HG02970 (cell line): Measurements from ENCODE around the gene MLC1.
"Not testable (repeated sequence)": the region's sequence is repeated elsewhere in the genome, so short reads cannot be mapped to it uniquely, and the experiment has no call there.

Experiments
- ATAC-seq: cut with Tn5 transposase; IDR thresholded peaks from one replicate; pipeline ENCODE4 v1.9.1; 2021; ENCODE audit warnings: mild to moderate bottlenecking, moderate library complexity, moderate number of reproducible peaks; ENCODE audit not compliant: unreplicated experiment, low FRiP score

MLC1 gene

DNA sequence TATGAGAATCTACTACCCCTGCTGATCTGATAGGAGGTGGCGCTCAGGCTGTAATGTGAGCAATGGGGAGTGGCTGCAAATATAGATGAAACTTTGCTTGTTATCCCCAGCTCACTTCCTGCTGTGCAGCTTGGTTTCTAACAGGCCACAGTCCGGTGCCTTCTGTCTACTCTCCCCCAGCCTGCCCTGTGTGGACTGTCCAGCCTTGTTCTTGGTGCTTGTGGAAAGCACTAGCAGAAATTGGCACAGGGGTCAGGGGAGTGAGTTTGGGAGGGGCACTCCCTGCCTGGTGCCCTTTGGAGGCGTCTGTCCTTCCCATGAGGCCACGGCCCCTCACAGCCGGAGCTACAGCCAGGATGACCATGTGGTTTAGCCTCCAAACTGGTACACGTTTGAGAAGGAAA is 18.9 kb upstream of the MLC1 start:
- ATAC-seq = no peak

DNA sequence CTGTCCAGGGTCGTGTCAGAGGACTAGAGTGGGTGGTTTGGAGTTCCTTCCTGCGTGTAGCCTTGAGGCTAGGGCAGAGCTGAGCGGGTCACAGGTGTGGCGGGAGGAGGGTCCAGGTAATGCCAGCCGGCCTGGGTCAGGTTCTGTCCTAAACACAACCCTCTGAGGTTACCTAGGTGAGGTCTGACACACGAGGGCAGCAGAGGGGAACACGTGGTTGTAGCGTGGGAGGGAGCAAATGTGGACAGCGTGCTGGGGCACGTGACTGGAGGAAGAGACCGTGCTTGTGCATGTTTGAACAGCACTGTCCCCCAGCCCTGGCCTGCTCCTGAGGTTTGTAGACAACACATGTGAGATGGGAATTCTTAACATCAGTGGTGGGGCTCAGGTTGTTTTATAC is 17.7 kb upstream of the MLC1 start:
- no peak for ATAC-seq

- ATAC-seq = no peak
These were observed 16.8 kb upstream of the MLC1 start for GRCh38 chr22:50101870-50102565.

DNA sequence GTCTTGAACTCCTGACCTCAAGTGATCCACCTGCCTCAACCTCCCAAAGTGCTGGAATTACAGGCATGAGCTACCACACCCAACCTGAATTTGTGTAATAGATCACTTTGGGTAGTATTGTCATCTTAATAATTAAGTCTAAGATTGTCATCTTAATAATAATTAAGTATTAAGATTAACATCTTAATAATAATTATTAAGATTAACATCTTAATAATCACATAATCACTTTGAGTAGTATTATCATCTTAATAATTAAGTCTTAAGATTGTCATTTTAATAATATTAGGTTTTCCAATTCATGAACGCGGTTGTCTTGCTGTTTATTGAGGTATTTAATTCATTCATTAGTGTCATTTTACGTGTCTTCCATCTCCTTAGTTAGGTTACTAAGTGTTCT is 12.8 kb upstream of the MLC1 start:
- no peak for ATAC-seq

DNA sequence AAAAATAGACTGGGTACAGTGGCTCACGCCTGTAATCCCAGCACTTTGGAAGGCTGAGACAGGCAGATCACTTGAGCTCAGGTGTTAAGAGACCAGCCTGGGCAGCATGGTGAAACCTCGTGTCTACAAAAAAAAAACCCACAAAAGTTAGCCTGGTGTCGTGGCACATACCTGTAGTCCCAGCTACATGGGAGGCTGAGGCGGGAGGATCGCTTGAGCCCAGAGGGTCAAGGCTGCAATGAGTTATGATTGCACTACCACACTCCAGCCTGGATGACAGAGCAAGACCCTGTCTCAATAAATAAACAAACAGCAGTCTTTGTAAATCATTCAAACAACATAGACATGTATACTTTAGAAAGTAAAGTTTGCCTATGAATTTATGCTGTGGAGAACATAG is 7.1 kb upstream of the MLC1 start:
- ATAC-seq = no peak

DNA sequence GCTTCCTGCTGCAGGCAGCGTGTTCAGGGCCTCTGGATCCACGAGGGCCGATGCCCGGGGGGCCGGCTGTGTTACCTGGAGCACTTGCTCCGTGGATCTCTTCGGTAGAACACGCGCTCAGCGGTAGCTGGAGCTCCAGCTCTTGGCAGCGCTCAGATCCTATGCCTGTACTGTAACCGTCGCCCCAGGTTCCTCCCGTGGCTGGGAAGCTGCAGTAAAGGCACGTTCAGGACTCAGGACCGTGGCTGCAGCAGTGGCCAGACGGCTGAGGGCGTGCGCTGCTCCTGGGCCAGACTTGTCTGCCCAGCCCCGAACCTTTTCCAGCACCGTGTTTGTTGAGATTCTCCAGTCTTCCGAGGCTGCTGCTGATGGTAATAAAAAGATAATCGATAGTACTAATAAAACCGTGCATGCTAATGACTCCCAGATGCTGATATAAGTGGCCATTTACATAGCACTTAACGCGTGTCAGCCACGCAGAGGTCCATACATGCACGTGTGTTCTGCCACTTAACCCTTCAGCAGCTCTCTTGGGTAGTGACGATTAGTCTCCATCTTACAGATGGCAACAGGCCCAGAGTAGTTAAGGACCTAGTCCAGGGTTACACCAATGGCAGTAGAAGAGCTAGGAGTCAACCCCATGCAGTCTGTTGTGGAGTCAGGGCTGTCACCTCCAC is 6.0 kb upstream of the MLC1 start:
- ATAC-seq = no peak

DNA sequence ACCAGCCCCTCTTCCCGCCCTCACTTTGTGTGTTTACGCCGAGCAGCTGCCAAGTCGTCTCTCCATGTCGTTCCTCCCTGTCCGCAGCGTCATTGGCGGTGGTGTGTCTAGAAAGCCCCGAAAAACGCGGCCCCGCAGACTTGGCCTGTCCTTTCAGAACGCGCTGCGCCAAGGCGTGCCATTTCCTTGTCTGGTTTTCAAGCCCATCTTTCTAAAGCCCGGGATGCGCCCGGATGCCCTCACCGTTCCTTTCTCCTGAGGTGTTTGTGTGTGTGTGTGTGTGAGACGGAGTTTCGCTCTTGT is 5.1 kb upstream of the MLC1 start:
- ATAC-seq = no peak

DNA sequence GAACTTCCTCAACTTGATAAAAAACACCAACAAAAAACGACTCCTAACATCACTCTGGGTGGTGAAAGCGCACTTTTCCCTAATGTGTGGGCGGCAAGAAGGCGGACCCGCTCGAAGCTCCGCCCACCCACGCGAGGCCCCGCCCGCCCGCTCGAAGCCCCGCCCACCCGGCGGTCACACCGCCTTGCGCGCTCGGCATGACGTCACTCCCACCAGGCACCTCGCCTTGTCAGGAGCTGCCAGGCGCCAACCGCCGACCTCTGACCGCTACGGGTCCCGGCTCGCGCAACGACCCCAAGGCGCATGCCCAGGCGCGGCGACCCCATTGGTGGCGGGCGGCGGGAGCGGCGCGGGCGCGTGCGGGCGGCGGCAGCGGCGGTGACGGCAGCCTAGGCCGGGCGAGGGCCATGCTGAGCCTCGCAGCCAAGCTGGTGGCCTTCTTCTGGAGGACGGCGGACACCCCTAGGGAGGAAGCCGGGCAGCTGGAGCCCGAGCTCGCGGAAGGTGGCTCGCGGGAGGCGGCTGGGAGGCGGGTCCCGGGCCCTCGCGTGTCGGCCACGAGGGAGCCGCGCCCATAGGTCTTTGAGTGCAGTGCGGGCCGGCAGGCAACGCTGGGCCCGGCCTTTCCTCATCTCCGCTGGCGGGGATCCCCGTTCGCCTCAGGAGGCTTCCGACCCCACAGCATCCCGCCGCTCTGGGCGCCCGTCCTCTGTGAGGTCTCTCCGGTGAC is 4.6 kb upstream of the MLC1 start, which contains the start of gene MOV10L1:
TSS of gene MOV10L1 (plus strand) at position 325 of the 730 bp plus-strand sequence. CDS start at position 408, 83 bp downstream.
- no peak for ATAC-seq

DNA sequence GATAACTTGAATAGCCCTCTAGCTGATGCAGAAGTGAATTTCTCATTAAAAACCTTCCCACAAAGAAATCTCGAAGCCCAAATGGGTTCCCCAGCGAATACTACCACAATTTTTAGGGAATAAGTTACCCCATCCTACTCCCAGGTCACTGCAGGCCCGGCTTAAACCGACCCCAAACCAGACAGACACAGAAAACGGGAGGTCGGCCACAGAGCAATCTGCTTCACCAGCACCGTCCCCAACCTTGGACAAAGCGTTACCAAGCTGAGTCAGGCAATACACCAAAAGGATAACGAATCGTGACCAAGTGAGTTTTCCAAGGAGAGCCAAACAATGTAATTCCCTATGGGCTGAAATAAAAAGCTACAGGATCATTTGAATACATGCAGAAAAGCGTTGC is 4.0 kb upstream of the MLC1 start:
- no peak for ATAC-seq

DNA sequence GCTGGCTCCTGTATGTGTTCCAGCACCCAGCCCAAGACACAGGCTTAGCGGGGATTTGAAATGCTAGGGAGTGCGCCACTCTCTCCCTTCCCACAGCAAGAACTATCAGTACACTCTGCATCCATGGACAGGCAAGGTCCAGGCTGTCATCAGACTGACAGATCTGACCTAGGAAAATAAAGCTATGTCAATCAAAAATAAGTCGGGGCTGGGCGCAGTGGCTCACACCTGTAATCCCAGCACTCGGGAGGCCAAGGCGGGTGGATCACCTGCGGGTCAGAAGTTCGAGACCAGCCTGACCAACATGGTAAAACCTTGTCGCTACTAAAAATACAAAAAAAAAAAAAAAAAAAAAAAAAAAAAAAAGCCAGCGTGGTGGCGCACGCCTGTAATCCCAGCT is 2.9 kb upstream of the MLC1 start:
- ATAC-seq = no peak

DNA sequence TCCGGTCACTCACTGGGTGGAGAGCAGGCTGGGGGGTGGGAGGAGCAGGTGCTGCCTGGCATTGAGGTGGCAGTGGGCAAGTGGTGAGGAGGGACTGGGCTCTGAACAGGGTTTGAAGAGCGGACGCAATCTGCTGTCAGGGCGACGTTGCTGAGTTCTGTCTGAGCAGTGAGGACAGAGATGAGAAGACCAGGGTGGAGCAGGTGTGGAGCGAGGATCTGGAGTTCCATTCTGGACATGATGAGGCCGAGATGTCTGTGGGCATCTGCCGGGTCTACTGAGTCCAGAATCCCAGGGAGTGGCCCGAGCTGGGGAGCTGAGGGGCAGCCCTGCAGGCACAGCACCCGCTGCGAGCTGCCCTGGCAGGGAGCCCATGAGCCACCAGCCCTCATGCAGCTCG is 2.4 kb upstream of the MLC1 start:
- ATAC-seq = no peak

DNA sequence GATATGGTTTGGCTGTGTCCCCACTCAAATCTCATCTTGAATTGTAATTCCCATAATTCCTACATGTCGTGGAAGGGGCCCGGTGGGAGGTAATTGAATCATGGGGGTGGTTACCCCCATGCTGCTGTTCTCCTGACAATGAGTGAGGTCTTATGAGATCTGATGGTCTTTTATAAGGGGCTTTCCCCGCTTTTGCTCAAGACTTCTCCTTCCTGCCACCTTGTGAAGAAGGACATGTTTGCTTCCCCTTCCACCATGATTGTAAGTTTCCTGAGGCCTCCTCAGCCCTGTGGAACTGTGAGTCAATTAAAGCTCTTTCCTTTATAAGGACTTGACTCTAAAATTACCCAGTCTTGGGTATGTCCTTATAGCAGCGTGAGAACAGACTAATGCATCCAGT is 1.7 kb upstream of the MLC1 start:
- ATAC-seq = not testable (repeated sequence)

DNA sequence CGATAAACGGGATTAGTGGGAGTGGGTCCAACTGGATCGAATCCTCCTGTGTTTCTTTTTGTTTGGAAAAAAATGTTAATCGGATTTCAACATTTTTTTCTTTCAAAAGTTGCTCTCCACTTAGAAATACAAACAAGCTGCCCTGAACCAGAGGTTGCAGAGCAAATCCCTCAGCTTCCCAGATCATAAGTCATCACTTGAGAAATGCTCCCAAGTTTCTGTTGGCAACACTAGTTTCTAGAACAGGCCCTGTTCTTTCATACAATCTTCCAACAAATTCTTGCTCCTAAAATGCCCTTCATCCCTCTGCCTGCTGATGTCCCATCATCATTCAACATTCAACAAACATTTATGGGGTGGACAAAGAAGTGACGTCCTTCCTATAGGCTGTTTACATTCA is 1.3 kb upstream of the MLC1 start:
- no peak for ATAC-seq

GRCh38 chr22:50084614-50085021 is 608 bp downstream of the MLC1 start:
- no peak for ATAC-seq

DNA sequence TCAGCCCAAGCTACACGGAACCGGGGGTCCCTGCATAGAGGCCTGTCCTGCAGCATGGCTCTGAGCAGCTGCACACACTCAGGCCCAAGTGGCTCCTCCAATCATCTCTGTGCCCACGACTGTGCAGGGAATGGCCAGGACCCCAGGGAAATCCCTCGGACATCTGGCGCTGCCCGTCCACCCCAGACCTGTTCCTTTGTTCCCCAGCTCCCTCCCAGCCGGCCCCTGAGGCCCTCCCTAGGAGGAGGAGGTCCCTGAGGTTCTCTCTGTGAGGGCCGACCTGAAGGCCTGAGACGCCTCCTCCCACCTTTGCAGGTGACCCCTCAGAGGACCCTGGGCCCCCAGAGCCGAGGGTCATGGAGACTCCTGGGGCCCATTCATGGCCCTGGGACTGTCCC is 1.1 kb downstream of the MLC1 start:
- no peak for ATAC-seq

- no peak for ATAC-seq
These were observed 1.7 kb downstream of the MLC1 start for GRCh38 chr22:50083462-50084079.

DNA sequence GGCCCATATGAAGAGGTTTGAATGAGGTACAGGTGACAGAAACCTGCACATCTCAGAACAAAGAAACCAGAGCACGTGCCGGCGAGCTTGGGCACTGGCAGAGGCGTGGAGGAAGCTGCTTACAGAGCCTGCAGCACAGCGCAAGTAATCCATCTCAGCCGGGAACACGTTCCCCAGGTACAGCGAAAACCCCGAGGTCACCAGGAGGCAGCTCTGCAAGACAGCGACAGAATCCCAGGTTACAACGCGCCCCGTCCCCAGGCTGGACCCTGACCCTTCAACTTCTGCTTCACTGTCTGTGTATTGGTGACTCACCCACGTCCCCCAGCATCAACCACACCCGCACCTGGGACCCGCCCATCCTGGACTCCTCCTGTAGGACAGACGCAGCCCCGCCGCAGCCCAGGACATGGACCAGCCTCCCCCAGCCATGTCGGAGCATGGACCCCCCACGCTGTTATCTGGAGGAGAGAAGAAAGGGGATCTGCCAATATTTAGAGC is 2.2 kb downstream of the MLC1 start:
- no peak for ATAC-seq

- no peak for ATAC-seq
These were observed 3.0 kb downstream of the MLC1 start for GRCh38 chr22:50082197-50082715.

DNA sequence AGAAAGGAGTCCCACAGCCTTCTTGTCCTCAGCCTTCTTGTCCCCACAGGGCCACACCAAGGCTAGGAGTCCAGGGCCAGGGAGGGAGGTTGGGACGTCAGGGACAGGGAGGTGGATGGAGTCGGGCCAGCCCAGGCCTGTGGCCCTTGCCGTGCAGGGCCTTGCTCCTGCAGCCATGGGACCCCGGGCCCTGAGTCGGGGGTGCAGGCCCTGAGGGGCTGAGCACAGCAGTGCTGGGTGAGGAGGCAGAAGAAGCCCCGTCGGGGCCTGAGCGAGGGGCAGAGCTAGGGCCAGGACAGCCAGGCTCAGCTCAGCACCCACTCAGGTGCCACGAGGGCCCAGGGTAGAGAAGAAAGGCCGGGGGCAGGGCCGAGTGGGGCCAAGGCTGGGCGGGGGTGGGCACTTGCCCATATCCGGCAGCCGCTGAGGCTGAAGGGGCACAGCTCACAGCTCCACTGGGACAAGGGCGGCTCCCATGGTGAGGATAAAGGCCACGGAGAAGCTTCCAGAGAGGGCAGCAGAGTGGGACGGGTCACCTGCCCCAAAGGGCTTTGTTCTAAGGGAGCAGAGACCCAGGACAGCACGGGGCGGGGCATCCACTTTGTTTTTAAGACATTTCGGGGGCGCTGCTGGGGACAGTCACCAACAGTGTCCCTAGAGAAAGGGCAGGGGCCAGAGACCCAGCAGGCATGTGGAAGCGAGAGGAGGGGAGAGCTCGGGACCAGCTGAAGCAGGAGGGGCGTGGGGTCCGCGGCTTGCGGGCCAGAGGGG is 3.6 kb downstream of the MLC1 start:
- no peak for ATAC-seq

DNA sequence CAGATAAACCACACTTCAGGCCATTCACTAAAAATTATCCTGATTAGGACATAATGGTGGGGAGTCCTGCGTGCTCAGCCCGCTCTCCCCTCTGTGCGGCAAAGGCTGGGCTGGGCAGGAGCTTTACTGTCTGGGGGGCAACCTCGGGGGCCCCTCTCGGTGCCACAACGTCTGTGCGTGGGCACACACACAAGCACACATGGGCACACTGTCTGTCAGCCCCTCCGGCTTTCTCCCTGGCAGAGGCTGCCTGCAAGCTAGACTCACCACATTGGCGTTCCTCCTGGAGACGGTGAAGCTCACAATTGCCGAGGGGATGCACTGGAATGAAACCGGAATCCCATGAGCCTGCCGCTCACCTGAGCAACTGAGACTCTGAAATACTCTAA is 5.2 kb downstream of the MLC1 start:
- no peak for ATAC-seq
